Lung (tissue), 16 donors: ENCODE data around the gene CCDC27. TPM values are rescaled to one million over a fixed set of nuclear protein-coding genes. Genes with fewer than 3 reads are reported as not detected.

Experiments
- ATAC-seq: fragments of 200-7000 bp; cut with Tn5 transposase; one replicate; pipeline ENCODE4 v1.9.1; 2020; ENCODE audit warnings: moderate number of reproducible peaks; ENCODE audit not compliant: insufficient read depth, low FRiP score
- DNase-seq, 3 donors: peaks; one replicate each; pipeline ENCODE4 v3.0.0-alpha.2; 2013 to 2017
- H3K27ac ChIP-seq, 2 donors: one replicate each; pipeline ENCODE4 v1.5.1; 2013; ENCODE audit warnings: mild to moderate bottlenecking in 2 of 2, moderate library complexity in 2 of 2, control low read depth in 1 of 2, inconsistent platforms in 1 of 2, low read depth in 1 of 2, low read length in 1 of 2
- H3K27me3 ChIP-seq, 3 donors: one replicate each; pipeline ENCODE4 v1.5.1; 2013; ENCODE audit warnings: low read length in 2 of 3; ENCODE audit not compliant: control insufficient read depth in 3 of 3, insufficient read depth in 3 of 3
- H3K36me3 ChIP-seq, 4 donors: one replicate each; pipeline ENCODE4 v1.5.1; 2013; ENCODE audit warnings: low read length in 4 of 4, mild to moderate bottlenecking in 1 of 4, moderate library complexity in 1 of 4; ENCODE audit not compliant: control insufficient read depth in 4 of 4, insufficient read depth in 4 of 4
- H3K4me1 ChIP-seq, 5 donors: one replicate each; pipeline ENCODE4 v1.5.1; 2013; ENCODE audit warnings: low read length in 5 of 5, mild to moderate bottlenecking in 2 of 5, moderate library complexity in 1 of 5; ENCODE audit not compliant: control insufficient read depth in 5 of 5, insufficient read depth in 5 of 5
- H3K4me3 ChIP-seq: one replicate; pipeline ENCODE4 v1.5.1; 2013; ENCODE audit warnings: mild to moderate bottlenecking, control low read depth, moderate library complexity
- H3K9ac ChIP-seq, 2 donors: one replicate each; pipeline ENCODE4 v1.5.1; 2013; ENCODE audit warnings: low read length in 2 of 2, control low read depth in 1 of 2; ENCODE audit not compliant: insufficient read depth in 1 of 2
- H3K9me3 ChIP-seq, 4 donors: one replicate each; pipeline ENCODE4 v1.5.1; 2013; ENCODE audit warnings: low read length in 3 of 4, mild to moderate bottlenecking in 1 of 4, moderate library complexity in 1 of 4; ENCODE audit not compliant: control insufficient read depth in 4 of 4, insufficient read depth in 3 of 4
- WGBS, 2 donors: extraction: QIAGEN DNeasy Blood & Tissue Kit; methylation state at CpG; one replicate each; pipeline ENCODE4 v1.1.7; 2013; 5-methylcytosine and 5-hydroxymethylcytosine counted together
- long read RNA-seq, 5 donors: transcript quantifications; one replicate each; lab custom pipeline, GENCODE V29; 2026
- polyA plus RNA-seq, 2 donors: library from polyadenylated mRNA; stranded (reverse); fragments of 200-250 nt; gene quantifications; one replicate each; pipeline ENCODE4 v1.2.1, GENCODE V29; 2013
- total RNA-seq, 2 donors: library from RNA; depleted of rRNA in 1 of 2; stranded (reverse); fragments of >200 nt in 1 of 2; gene quantifications; one replicate each; pipeline ENCODE4 v1.2.1, GENCODE V29; 2014 to 2021
- TF ChIP-seq, protein P1 (sequence below): IDR thresholded peaks from 2 replicates; pipeline ENCODE4 v1.5.1; 2012; ENCODE audit warnings: mild to moderate bottlenecking; ENCODE audit errors: control extremely low read depth, extremely low read depth
- donor health status: control.
- donor health status: control.
- donor health status: Bipolar disorder and iron deficiency.
- donor health status: healthy.
- donor health status: DM: yes; HTN: yes; CAD: no.

Gene CCDC27
- total RNA-seq (not detected), polyA plus RNA-seq (not detected)
- long read RNA-seq, donor 1, result 0 reads
- long read RNA-seq, donor 2, result 0 reads
- long read RNA-seq, donor 3, result 0 reads
- long read RNA-seq, donor 4, result 0 reads
- long read RNA-seq, donor 5, result 0 reads

GRCh38 chr1:3752400-3752945 lies at the start of gene CCDC27:
Gene CCDC27, plus strand, starts transcription at chr1:3752450. Its CDS starts 32 bp downstream, at chr1:3752482.
- Histone ChIP-seq H3K4me1 (peaks cover 0 to 4% (median 0%) of the 10 kb centered on the region in 5 donors), H3K9me3 (no peaks in the 10 kb centered on the region), H3K9ac (no peak within 1 kb of the TSS), H3K27me3 (peaks cover 0 to 4% (median 0%) of the 10 kb centered on the region in 3 donors), H3K27ac (no peak within 1 kb of the TSS), H3K4me3 (no peak within 1 kb of the TSS), H3K36me3 (no peaks in the 10 kb centered on the region)
- ATAC-seq, result no peak
- 89 to 90% methylated on average over 17 of the region's 17 CpGs for WGBS, 2 donors
- DNase-seq, result no peak
- TF ChIP-seq, protein P1, sequence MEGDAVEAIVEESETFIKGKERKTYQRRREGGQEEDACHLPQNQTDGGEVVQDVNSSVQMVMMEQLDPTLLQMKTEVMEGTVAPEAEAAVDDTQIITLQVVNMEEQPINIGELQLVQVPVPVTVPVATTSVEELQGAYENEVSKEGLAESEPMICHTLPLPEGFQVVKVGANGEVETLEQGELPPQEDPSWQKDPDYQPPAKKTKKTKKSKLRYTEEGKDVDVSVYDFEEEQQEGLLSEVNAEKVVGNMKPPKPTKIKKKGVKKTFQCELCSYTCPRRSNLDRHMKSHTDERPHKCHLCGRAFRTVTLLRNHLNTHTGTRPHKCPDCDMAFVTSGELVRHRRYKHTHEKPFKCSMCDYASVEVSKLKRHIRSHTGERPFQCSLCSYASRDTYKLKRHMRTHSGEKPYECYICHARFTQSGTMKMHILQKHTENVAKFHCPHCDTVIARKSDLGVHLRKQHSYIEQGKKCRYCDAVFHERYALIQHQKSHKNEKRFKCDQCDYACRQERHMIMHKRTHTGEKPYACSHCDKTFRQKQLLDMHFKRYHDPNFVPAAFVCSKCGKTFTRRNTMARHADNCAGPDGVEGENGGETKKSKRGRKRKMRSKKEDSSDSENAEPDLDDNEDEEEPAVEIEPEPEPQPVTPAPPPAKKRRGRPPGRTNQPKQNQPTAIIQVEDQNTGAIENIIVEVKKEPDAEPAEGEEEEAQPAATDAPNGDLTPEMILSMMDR, result no peak

GRCh38 chr1:3702528-3702927 lies 49.7 kb upstream of the CCDC27 start:
- 67 to 84% methylated on average over 19 of the region's 19 CpGs for WGBS, 2 donors
- TF ChIP-seq, protein P1, result no peak
- Histone ChIP-seq H3K9me3 (no peaks in the 10 kb centered on the region), H3K27me3 (peaks cover 0 to 24% (median 0%) of the 10 kb centered on the region in 3 donors), H3K36me3 (no peaks in the 10 kb centered on the region), H3K27ac (no peak overlapping the region), H3K4me3 (no peak overlapping the region), H3K4me1 (no peaks in the 10 kb centered on the region), H3K9ac (no peak overlapping the region)
- no peak for DNase-seq
- ATAC-seq, result no peak

DNA sequence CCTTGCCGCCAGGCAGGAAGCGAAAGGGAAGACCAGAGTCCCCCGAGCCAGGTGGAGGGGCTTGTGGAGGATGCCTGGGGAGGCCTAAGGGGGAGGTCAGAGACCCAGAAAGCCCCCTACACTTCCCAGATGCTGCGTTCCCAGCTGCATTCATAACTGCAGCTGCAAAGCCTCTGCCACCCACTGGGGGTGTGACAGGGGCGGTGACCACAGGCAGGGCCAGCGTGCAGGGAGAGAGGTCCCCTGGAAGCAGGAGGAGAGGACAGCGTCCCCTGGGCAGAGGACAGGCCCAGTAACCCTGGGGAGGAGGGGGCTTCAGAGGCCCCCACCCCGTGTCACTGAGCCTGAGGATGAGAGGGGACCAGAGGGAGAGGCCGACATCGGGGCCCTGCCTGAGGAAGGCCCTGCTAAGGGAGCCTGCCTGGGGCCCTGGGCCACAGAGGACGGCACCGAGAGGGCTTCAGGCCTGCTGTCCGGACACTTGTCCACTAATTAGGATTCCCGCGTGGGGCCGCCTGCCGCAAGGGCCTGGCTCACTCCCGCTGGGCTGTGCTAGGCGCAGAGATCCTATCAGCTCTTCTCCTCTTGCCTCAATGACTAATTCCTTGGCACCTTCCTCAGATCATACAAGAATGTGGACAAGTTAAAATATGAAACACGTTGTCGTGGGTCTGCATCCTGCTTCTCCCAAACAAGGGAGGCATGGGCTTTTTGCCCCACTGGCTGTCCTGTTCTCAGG lies 49.1 kb upstream of the CCDC27 start:
- Histone ChIP-seq H3K9ac (no peak overlapping the region), H3K4me3 (no peak overlapping the region), H3K4me1 (no peaks in the 10 kb centered on the region), H3K27me3 (peaks cover 3 to 17% (median 4%) of the 10 kb centered on the region in 3 donors), H3K27ac (no peak overlapping the region), H3K9me3 (no peaks in the 10 kb centered on the region), H3K36me3 (no peaks in the 10 kb centered on the region)
- WGBS, 2 donors, result 70 to 72% methylated on average over 21 of the region's 21 CpGs
- no peak for ATAC-seq
- no peak for DNase-seq
- TF ChIP-seq, protein P1, result no peak
